ENCODE results near the gene YTHDF1.

YTHDF1 gene

GRCh38 chr20:63177785-63178445 lies 38.0 kb downstream of the YTHDF1 start (continued):
- TF ChIP-seq PATZ1 (tag by site-specific recombination; IDR thresholded peaks at IDR 0.05) (peak; percentile 54; the same call in 1 of the 2 replicates), ZIC2 (tag by site-specific recombination; IDR thresholded peaks at IDR 0.05) (peak; percentile 76), ZNF248 (tag by site-specific recombination; IDR thresholded peaks at IDR 0.05) (no peak), ZNF530 (tag by site-specific recombination; IDR thresholded peaks at IDR 0.05; ENCODE audit: low read depth) (no peak), ZNF121 (tag by site-specific recombination; IDR thresholded peaks at IDR 0.05) (no peak), ZBTB6 (tag by site-specific recombination; IDR thresholded peaks at IDR 0.05) (no peak), ZFHX2 (tag by site-specific recombination; conservative IDR thresholded peaks at IDR 0.05) (peak; percentile 80), ELK4 (IDR thresholded peaks at IDR 0.05; ENCODE audit: borderline replicate concordance, low read depth, low read length) (no peak), CTCF (tag by site-specific recombination; IDR thresholded peaks at IDR 0.05) (peak; percentile 20; the same call in 1 of the 2 replicates), ZNF544 (tag by site-specific recombination; IDR thresholded peaks at IDR 0.05) (no peak), ZBTB20 (tag by site-specific recombination; IDR thresholded peaks at IDR 0.05) (peak; percentile 80), OSR2 (tag by site-specific recombination; IDR thresholded peaks at IDR 0.05) (no peak), ZNF561 (tag by site-specific recombination; IDR thresholded peaks at IDR 0.05; ENCODE audit: borderline replicate concordance) (no peak), ZNF132 (tag by site-specific recombination; IDR thresholded peaks at IDR 0.05; ENCODE audit: borderline replicate concordance) (no peak), ZNF138 (tag by site-specific recombination; IDR thresholded peaks at IDR 0.05; ENCODE audit: borderline replicate concordance) (no peak), ZNF133 (tag by site-specific recombination; IDR thresholded peaks at IDR 0.05) (no peak), ZNF623 (tag by site-specific recombination; IDR thresholded peaks at IDR 0.05) (no peak), GFI1B (tag by site-specific recombination; IDR thresholded peaks at IDR 0.05) (no peak), ZSCAN18 (tag by site-specific recombination; IDR thresholded peaks at IDR 0.05) (no peak), PRDM4 (tag by site-specific recombination; IDR thresholded peaks at IDR 0.05) (no peak), ZNF37A (tag by site-specific recombination; IDR thresholded peaks at IDR 0.05) (no peak), PRDM2 (tag by site-specific recombination; IDR thresholded peaks at IDR 0.05; ENCODE audit: borderline replicate concordance) (no peak), ZNF426 (tag by site-specific recombination; IDR thresholded peaks at IDR 0.05) (no peak), ZNF211 (tag by site-specific recombination; IDR thresholded peaks at IDR 0.05; ENCODE audit: low read depth) (no peak)
